ENCODE results near the gene PIBF1. TPM values are rescaled to one million over a fixed set of nuclear protein-coding genes. Genes with fewer than 3 reads are reported as not detected.

Gene PIBF1
- total and polyA plus RNA-seq, 2 donors (not counting 1 experiment from before 2014, with no cell fraction given): 9.6 to 25.1 TPM

DNA sequence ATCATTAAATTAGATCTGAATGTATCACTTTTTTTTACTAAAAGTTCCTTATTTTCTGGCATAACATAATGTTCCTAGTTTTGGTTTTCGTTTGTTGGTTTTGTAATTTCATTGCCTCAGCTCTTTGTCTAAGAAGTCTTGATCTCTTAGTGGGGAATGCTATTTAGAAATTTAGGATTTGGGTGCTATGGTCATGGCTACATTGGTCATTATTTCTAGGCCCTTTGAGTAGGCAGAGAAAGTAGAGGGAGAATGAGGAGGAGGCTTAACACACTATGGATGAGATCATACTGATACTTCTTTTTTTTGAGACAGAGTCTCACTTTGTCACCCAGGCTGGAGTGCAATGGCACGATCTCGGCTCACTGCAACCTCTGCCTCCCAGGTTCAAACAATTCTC is 41.8 kb downstream of the PIBF1 start:
- Histone ChIP-seq H3K9ac (ENCODE audit: insufficient read depth, low read length) (no peak overlapping the region), H3K9me3 (ENCODE audit: control insufficient read depth, insufficient read depth, low read depth, low read length) (no peaks in the 10 kb centered on the region), H3K4me3 (replicated peaks in 1 of 4; ENCODE audit: control extremely low read depth in 1 of 4, insufficient read depth in 1 of 4, low read depth in 3 of 4, low read length in 4 of 4) (no peak overlapping the region), H3K4me1 (ENCODE audit: control insufficient read depth, extremely low read depth, insufficient read depth, low read length) (no peaks in the 10 kb centered on the region), H3K27me3 (ENCODE audit: control insufficient read depth, insufficient read depth, low read length) (no peaks in the 10 kb centered on the region), H3K79me2 (ENCODE audit: control insufficient read depth, insufficient read depth, low read length) (no peaks in the 10 kb centered on the region), H3K36me3 (ENCODE audit: control insufficient read depth, insufficient read depth, low read length) (no peaks in the 10 kb centered on the region), H4K20me1 (ENCODE audit: control insufficient read depth, extremely low read depth, insufficient read depth, low read length) (no peaks in the 10 kb centered on the region), H3K27ac (ENCODE audit: insufficient read depth, low read length) (no peak overlapping the region), H2AFZ (ENCODE audit: low read length) (no peak overlapping the region), H3K4me2 (ENCODE audit: extremely low read depth, insufficient read depth, low read length) (no peak overlapping the region)
- TF ChIP-seq EZH2 (IDR thresholded peaks at IDR 0.05; ENCODE audit: low read length, missing control alignments): no peak
- TF ChIP-seq CTCF (conservative IDR thresholded peaks at IDR 0.05 in 1 of 2, IDR thresholded peaks at IDR 0.05 in 1 of 2; ENCODE audit: low read depth in 1 of 2, low read length in 2 of 2): no peak
- no peak for DNase-seq (ENCODE audit: low read depth in 2 of 2)

DNA sequence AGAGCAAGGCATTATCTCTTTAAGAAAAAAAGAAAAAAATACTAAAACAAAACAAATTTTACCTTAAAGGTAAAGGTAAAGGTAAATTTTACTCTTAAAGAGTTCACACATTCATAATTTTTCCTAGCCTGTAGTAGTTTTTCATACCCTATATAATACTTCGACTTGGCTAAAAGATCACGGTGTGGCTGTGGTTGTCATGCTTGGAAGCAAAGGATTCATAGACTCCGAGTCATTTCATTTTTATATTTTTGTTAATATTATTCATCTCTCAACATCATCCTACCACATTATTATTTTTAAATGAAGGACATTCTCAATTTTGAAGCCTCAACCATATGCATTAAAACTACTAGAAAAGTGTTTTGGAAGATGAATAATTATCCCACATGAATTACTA is 52.7 kb downstream of the PIBF1 start:
- Histone ChIP-seq H3K9me3 (ENCODE audit: control insufficient read depth, insufficient read depth, low read depth, low read length) (no peaks in the 10 kb centered on the region), H3K9ac (ENCODE audit: insufficient read depth, low read length) (no peak overlapping the region), H3K4me1 (ENCODE audit: control insufficient read depth, extremely low read depth, insufficient read depth, low read length) (no peaks in the 10 kb centered on the region), H4K20me1 (ENCODE audit: control insufficient read depth, extremely low read depth, insufficient read depth, low read length) (no peaks in the 10 kb centered on the region), H3K79me2 (ENCODE audit: control insufficient read depth, insufficient read depth, low read length) (no peaks in the 10 kb centered on the region), H3K4me3 (replicated peaks in 1 of 4; ENCODE audit: control extremely low read depth in 1 of 4, insufficient read depth in 1 of 4, low read depth in 3 of 4, low read length in 4 of 4) (no peak overlapping the region), H2AFZ (ENCODE audit: low read length) (no peak overlapping the region), H3K27me3 (ENCODE audit: control insufficient read depth, insufficient read depth, low read length) (no peaks in the 10 kb centered on the region), H3K36me3 (ENCODE audit: control insufficient read depth, insufficient read depth, low read length) (no peaks in the 10 kb centered on the region), H3K27ac (ENCODE audit: insufficient read depth, low read length) (no peak overlapping the region), H3K4me2 (ENCODE audit: extremely low read depth, insufficient read depth, low read length) (no peak overlapping the region)
- no peak for TF ChIP-seq CTCF (conservative IDR thresholded peaks at IDR 0.05 in 1 of 2, IDR thresholded peaks at IDR 0.05 in 1 of 2; ENCODE audit: low read depth in 1 of 2, low read length in 2 of 2)
- TF ChIP-seq EZH2 (IDR thresholded peaks at IDR 0.05; ENCODE audit: low read length, missing control alignments): no peak
- peak in 1 of 2 donors; percentile 5 for DNase-seq (ENCODE audit: low read depth in 2 of 2)

GRCh38 chr13:72839831-72840426 is 58.0 kb downstream of the PIBF1 start:
- TF ChIP-seq CTCF (conservative IDR thresholded peaks at IDR 0.05 in 1 of 2, IDR thresholded peaks at IDR 0.05 in 1 of 2; ENCODE audit: low read depth in 1 of 2, low read length in 2 of 2): peak; percentile 61 to 63
- no peak for TF ChIP-seq EZH2 (IDR thresholded peaks at IDR 0.05; ENCODE audit: low read length, missing control alignments)
- Histone ChIP-seq H3K4me3 (replicated peaks in 1 of 4; ENCODE audit: control extremely low read depth in 1 of 4, insufficient read depth in 1 of 4, low read depth in 3 of 4, low read length in 4 of 4) (no peak overlapping the region), H4K20me1 (ENCODE audit: control insufficient read depth, extremely low read depth, insufficient read depth, low read length) (no peaks in the 10 kb centered on the region), H3K79me2 (ENCODE audit: control insufficient read depth, insufficient read depth, low read length) (no peaks in the 10 kb centered on the region), H3K27ac (ENCODE audit: insufficient read depth, low read length) (no peak overlapping the region), H3K9me3 (ENCODE audit: control insufficient read depth, insufficient read depth, low read depth, low read length) (no peaks in the 10 kb centered on the region), H3K9ac (ENCODE audit: insufficient read depth, low read length) (no peak overlapping the region), H3K4me2 (ENCODE audit: extremely low read depth, insufficient read depth, low read length) (no peak overlapping the region), H3K4me1 (ENCODE audit: control insufficient read depth, extremely low read depth, insufficient read depth, low read length) (no peaks in the 10 kb centered on the region), H2AFZ (ENCODE audit: low read length) (no peak overlapping the region), H3K27me3 (ENCODE audit: control insufficient read depth, insufficient read depth, low read length) (no peaks in the 10 kb centered on the region), H3K36me3 (ENCODE audit: control insufficient read depth, insufficient read depth, low read length) (no peaks in the 10 kb centered on the region)
- DNase-seq (ENCODE audit: low read depth in 2 of 2): peak; percentile 37 to 42

All from fibroblast of lung (primary cell).